ENCODE measurements around the gene PNMA1. TPM values are rescaled to one million over a fixed set of nuclear protein-coding genes. Genes with fewer than 3 reads are reported as not detected.

The PNMA1 gene
- total RNA-seq, 4 donors from 2014 or later: 41.7 to 95.2 (median 47.6) TPM

- Histone ChIP-seq H3K4me3 (no peak overlapping the region), H3K4me1 (no peaks in the 10 kb centered on the region), H3K27ac (no peak overlapping the region), H3K27me3 (no peaks in the 10 kb centered on the region), H3K9me3 (no peaks in the 10 kb centered on the region), H3K36me3 (peaks cover 0 to 38% of the 10 kb centered on the region in 2 donors)
- TF ChIP-seq POLR2AphosphoS5 (IDR thresholded peaks at IDR 0.05): no peak
- TF ChIP-seq EP300 (IDR thresholded peaks at IDR 0.05): no peak
- no peak for TF ChIP-seq POLR2A (IDR thresholded peaks at IDR 0.05)
- TF ChIP-seq CTCF (IDR thresholded peaks at IDR 0.05): no peak
- WGBS, 2 donors (ENCODE audit: low coverage in 1 of 2): 89 to 100% methylated on average over 1 to 5 of the region's 5 CpGs
- no peak for ATAC-seq
Measured at GRCh38 chr14:73684627-73685026, 29.6 kb downstream of the PNMA1 start.

GRCh38 chr14:73680821-73681220 lies 33.4 kb downstream of the PNMA1 start:
- 84 to 89% methylated on average over 4 of the region's 5 CpGs for WGBS, 2 donors (ENCODE audit: low coverage in 1 of 2)
- H3K9me3 ChIP-seq: no peaks in the 10 kb centered on the region
- no peak overlapping the region for H3K4me3 ChIP-seq
- H3K27me3 ChIP-seq: no peaks in the 10 kb centered on the region
- H3K36me3 ChIP-seq: peaks cover 0 to 27% of the 10 kb centered on the region in 2 donors
- ATAC-seq: no peak
- TF ChIP-seq EP300 (IDR thresholded peaks at IDR 0.05) (no peak), POLR2AphosphoS5 (IDR thresholded peaks at IDR 0.05) (no peak), CTCF (IDR thresholded peaks at IDR 0.05) (no peak), POLR2A (IDR thresholded peaks at IDR 0.05) (no peak)
- H3K27ac ChIP-seq: no peak overlapping the region
- no peaks in the 10 kb centered on the region for H3K4me1 ChIP-seq

GRCh38 chr14:73678698-73679097 lies 35.5 kb downstream of the PNMA1 start:
- Histone ChIP-seq H3K27ac (no peak overlapping the region), H3K27me3 (no peaks in the 10 kb centered on the region), H3K9me3 (no peaks in the 10 kb centered on the region), H3K4me3 (no peak overlapping the region), H3K36me3 (peaks cover 0 to 45% of the 10 kb centered on the region in 2 donors), H3K4me1 (no peaks in the 10 kb centered on the region)
- TF ChIP-seq CTCF (IDR thresholded peaks at IDR 0.05) (no peak), POLR2AphosphoS5 (IDR thresholded peaks at IDR 0.05) (no peak), EP300 (IDR thresholded peaks at IDR 0.05) (no peak), POLR2A (IDR thresholded peaks at IDR 0.05) (no peak)
- WGBS, 2 donors (ENCODE audit: low coverage in 1 of 2): 95% methylated on average over 3 to 4 of the region's 4 CpGs
- ATAC-seq: no peak

DNA sequence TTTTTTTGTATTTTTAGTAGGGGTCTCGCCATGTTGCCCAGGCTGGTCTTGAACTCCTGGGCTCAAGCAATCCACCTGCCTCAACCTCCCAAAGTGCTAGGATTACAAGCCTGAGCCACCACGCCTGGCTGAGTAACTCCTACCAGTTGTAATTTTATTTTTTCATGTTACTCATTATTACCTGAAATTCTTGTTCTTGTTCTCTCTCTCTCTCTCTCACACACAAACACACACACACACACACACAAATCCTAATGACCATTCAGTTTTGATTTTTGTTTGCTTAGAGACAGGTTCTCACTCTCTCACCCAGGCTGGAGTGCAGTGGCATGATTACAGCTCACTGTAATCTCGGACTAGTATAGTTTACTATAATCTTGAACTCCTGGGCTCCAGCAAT lies 39.2 kb downstream of the PNMA1 start:
- H3K27me3 ChIP-seq: no peaks in the 10 kb centered on the region
- TF ChIP-seq POLR2A (IDR thresholded peaks at IDR 0.05): no peak
- TF ChIP-seq POLR2AphosphoS5 (IDR thresholded peaks at IDR 0.05): no peak
- TF ChIP-seq EP300 (IDR thresholded peaks at IDR 0.05): no peak
- TF ChIP-seq CTCF (IDR thresholded peaks at IDR 0.05): no peak
- H3K4me3 ChIP-seq: no peak overlapping the region
- H3K4me1 ChIP-seq: no peaks in the 10 kb centered on the region
- no peaks in the 10 kb centered on the region for H3K9me3 ChIP-seq
- no peak for ATAC-seq
- no peak overlapping the region for H3K27ac ChIP-seq
- 85 to 92% methylated on average over 3 of the region's 3 CpGs for WGBS, 2 donors (ENCODE audit: low coverage in 1 of 2)
- H3K36me3 ChIP-seq: peaks cover 0 to 58% of the 10 kb centered on the region in 2 donors

DNA sequence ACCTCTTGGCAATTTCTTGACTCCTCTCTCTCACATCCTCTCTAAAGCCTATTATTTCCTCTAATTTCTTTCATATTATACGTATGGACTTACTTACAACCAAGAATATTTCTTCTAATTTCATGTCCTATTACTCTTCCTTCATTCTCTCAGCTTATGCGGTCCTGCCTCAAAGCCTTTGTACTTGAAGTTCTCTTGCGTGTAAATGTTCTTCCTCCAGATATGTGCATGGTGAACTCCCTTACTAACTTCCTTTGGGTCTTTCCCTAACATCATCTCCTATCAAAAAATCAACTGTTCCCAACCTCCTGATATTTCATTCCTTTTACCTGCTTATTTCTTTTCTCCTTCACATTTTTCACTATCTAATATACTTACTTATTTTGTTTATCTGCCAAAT lies 46.3 kb downstream of the PNMA1 start:
- Histone ChIP-seq H3K4me3 (no peak overlapping the region), H3K36me3 (peaks cover 0 to 33% of the 10 kb centered on the region in 2 donors), H3K9me3 (no peaks in the 10 kb centered on the region), H3K27ac (no peak overlapping the region), H3K4me1 (no peaks in the 10 kb centered on the region), H3K27me3 (no peaks in the 10 kb centered on the region)
- WGBS, 2 donors (ENCODE audit: low coverage in 1 of 2): 78 to 93% methylated on average over 2 to 3 of the region's 3 CpGs
- TF ChIP-seq EP300 (IDR thresholded peaks at IDR 0.05) (no peak), CTCF (IDR thresholded peaks at IDR 0.05) (no peak), POLR2AphosphoS5 (IDR thresholded peaks at IDR 0.05) (no peak), POLR2A (IDR thresholded peaks at IDR 0.05) (no peak)
- ATAC-seq: no peak

Data from gastroesophageal sphincter (tissue), 4 donors.